ENCODE results near the gene CIT. TPM values are rescaled to one million over a fixed set of nuclear protein-coding genes. Genes with fewer than 3 reads are reported as not detected.
"Not testable (repeated sequence)": the region's sequence is repeated elsewhere in the genome, so short reads cannot be mapped to it uniquely, and the experiment has no call there.

Gene CIT
- total and polyA plus RNA-seq, 8 donors = 7.0 to 33.2 (median 20.8) TPM

GRCh38 chr12:119901670-119902069 lies 24.6 kb upstream of the CIT start:
- DNase-seq (no peak), ATAC-seq (no peak)
- intact Hi-C loops (cut with DNase I) = no loop called here
- Histone ChIP-seq H3K9me3 (no peaks in the 10 kb centered on the region), H3K4me1 (peaks cover 0 to 3% of the 10 kb centered on the region in 2 donors), H3K4me3 (no peak overlapping the region), H3K27ac (no peak overlapping the region), H3K27me3 (no peaks in the 10 kb centered on the region), H3K36me3 (no peaks in the 10 kb centered on the region)
- no peak for TF ChIP-seq CTCF (IDR thresholded peaks at IDR 0.05)

- no peak for DNase-seq
- Histone ChIP-seq H3K27me3 (no peaks in the 10 kb centered on the region), H3K4me3 (no peak overlapping the region), H3K27ac (no peak overlapping the region), H3K9me3 (peaks cover 0 to 2% of the 10 kb centered on the region in 2 donors), H3K4me1 (no peaks in the 10 kb centered on the region), H3K36me3 (no peaks in the 10 kb centered on the region)
- ATAC-seq = no peak
- no peak for TF ChIP-seq CTCF (IDR thresholded peaks at IDR 0.05)
- intact Hi-C loops (cut with DNase I) = no loop called here
Observed at GRCh38 chr12:119894916-119895315, 17.8 kb upstream of the CIT start.

- H3K36me3 ChIP-seq; H3K27ac ChIP-seq; H3K9me3 ChIP-seq; ATAC-seq; DNase-seq; H3K4me1 ChIP-seq; H3K27me3 ChIP-seq; H3K4me3 ChIP-seq; intact Hi-C loops (cut with DNase I): not testable (repeated sequence)
Observed at GRCh38 chr12:119892611-119893010, 15.5 kb upstream of the CIT start.

GRCh38 chr12:119885549-119885948 lies 8.4 kb upstream of the CIT start:
- ATAC-seq (no peak), DNase-seq (no peak)
- intact Hi-C loops (cut with DNase I) = no loop called here
- Histone ChIP-seq H3K27me3 (peaks cover 0 to 11% of the 10 kb centered on the region in 2 donors), H3K4me3 (no peak overlapping the region), H3K4me1 (no peaks in the 10 kb centered on the region), H3K27ac (no peak overlapping the region), H3K9me3 (no peaks in the 10 kb centered on the region), H3K36me3 (no peaks in the 10 kb centered on the region)
- no peak for TF ChIP-seq CTCF (IDR thresholded peaks at IDR 0.05)

- H3K9me3 ChIP-seq; H3K4me3 ChIP-seq; DNase-seq; intact Hi-C loops (cut with DNase I); H3K27ac ChIP-seq; H3K4me1 ChIP-seq; H3K36me3 ChIP-seq; ATAC-seq: not testable (repeated sequence)
- H3K27me3 ChIP-seq = peaks cover 0 to 11% of the 10 kb centered on the region in 2 donors
Observed at GRCh38 chr12:119883791-119884190, 6.7 kb upstream of the CIT start.

GRCh38 chr12:119883237-119883636 lies 6.1 kb upstream of the CIT start:
- DNase-seq (no peak), ATAC-seq (no peak)
- no peaks in the 10 kb centered on the region for H3K36me3 ChIP-seq
- intact Hi-C loops (cut with DNase I) = no loop called here
- peaks cover 0 to 11% of the 10 kb centered on the region in 2 donors for H3K27me3 ChIP-seq
- no peaks in the 10 kb centered on the region for H3K4me1 ChIP-seq
- no peak overlapping the region for H3K27ac ChIP-seq
- no peak overlapping the region for H3K4me3 ChIP-seq
- TF ChIP-seq CTCF (IDR thresholded peaks at IDR 0.05) = no peak
- no peaks in the 10 kb centered on the region for H3K9me3 ChIP-seq

Data from left lung (tissue), 10 donors.